ENCODE results near the gene LRRTM2. TPM values are rescaled to one million over a fixed set of nuclear protein-coding genes. Genes with fewer than 3 reads are reported as not detected.

Gene LRRTM2
- total RNA-seq, 1 experiment from 2014 or later, result not detected

- in situ Hi-C loops (cut with HindIII; ENCODE audit: low sequenced_read_pairs), result no loop called here
- no peak for DNase-seq (ENCODE audit: low spot score)
Observed at GRCh38 chr5:138889994-138890393, 14.9 kb upstream of the LRRTM2 start.

- no peak for DNase-seq (ENCODE audit: low spot score)
- in situ Hi-C loops (cut with HindIII; ENCODE audit: low sequenced_read_pairs), result no loop called here
Observed at GRCh38 chr5:138884554-138884953, 9.4 kb upstream of the LRRTM2 start.

- in situ Hi-C loops (cut with HindIII; ENCODE audit: low sequenced_read_pairs), result no loop called here
- no peak for DNase-seq (ENCODE audit: low spot score)
Observed at GRCh38 chr5:138884094-138884493, 9.0 kb upstream of the LRRTM2 start.

- no peak for DNase-seq (ENCODE audit: low spot score)
- in situ Hi-C loops (cut with HindIII; ENCODE audit: low sequenced_read_pairs), result no loop called here
Observed at GRCh38 chr5:138883211-138883610, 8.1 kb upstream of the LRRTM2 start.

GRCh38 chr5:138878437-138879235 is 3.5 kb upstream of the LRRTM2 start:
- no peak for DNase-seq (ENCODE audit: low spot score)
- in situ Hi-C loops (cut with HindIII; ENCODE audit: low sequenced_read_pairs), result no loop called here

GRCh38 chr5:138876811-138877210 is 1.7 kb upstream of the LRRTM2 start:
- in situ Hi-C loops (cut with HindIII; ENCODE audit: low sequenced_read_pairs), result no loop called here

GRCh38 chr5:138875946-138876345 is 811 bp upstream of the LRRTM2 start:
- DNase-seq (ENCODE audit: low spot score), result peak; percentile 50
- in situ Hi-C loops (cut with HindIII; ENCODE audit: low sequenced_read_pairs), result no loop called here

More at GRCh38 chr5:138876811-138877210, 1.7 kb upstream of the LRRTM2 start:
- DNase-seq (ENCODE audit: low spot score), result no peak

- in situ Hi-C loops (cut with HindIII; ENCODE audit: low sequenced_read_pairs), result no loop called here
Observed at GRCh38 chr5:138875552-138875875, 379 bp upstream of the LRRTM2 start.

GRCh38 chr5:138874241-138874640 is 894 bp downstream of the LRRTM2 start:
- peak; percentile 81 for DNase-seq (ENCODE audit: low spot score)
- in situ Hi-C loops (cut with HindIII; ENCODE audit: low sequenced_read_pairs), result no loop called here

More at GRCh38 chr5:138875552-138875875, 379 bp upstream of the LRRTM2 start:
- no peak for DNase-seq (ENCODE audit: low spot score)

GRCh38 chr5:138873466-138874221 is 1.5 kb downstream of the LRRTM2 start:
- peak; percentile 75 for DNase-seq (ENCODE audit: low spot score)
- in situ Hi-C loops (cut with HindIII; ENCODE audit: low sequenced_read_pairs), result no loop called here

GRCh38 chr5:138872841-138873465 is 2.2 kb downstream of the LRRTM2 start:
- in situ Hi-C loops (cut with HindIII; ENCODE audit: low sequenced_read_pairs), result no loop called here
- DNase-seq (ENCODE audit: low spot score), result no peak

GRCh38 chr5:138870611-138871010 is 4.5 kb downstream of the LRRTM2 start:
- in situ Hi-C loops (cut with HindIII; ENCODE audit: low sequenced_read_pairs), result no loop called here

GRCh38 chr5:138869763-138870500 is 5.2 kb downstream of the LRRTM2 start:
- peak; percentile 79 for DNase-seq (ENCODE audit: low spot score)
- in situ Hi-C loops (cut with HindIII; ENCODE audit: low sequenced_read_pairs), result no loop called here

More at GRCh38 chr5:138870611-138871010, 4.5 kb downstream of the LRRTM2 start:
- DNase-seq (ENCODE audit: low spot score), result peak; percentile 78

- in situ Hi-C loops (cut with HindIII; ENCODE audit: low sequenced_read_pairs), result no loop called here
- no peak for DNase-seq (ENCODE audit: low spot score)
Observed at GRCh38 chr5:138869038-138869437, 6.1 kb downstream of the LRRTM2 start.

- no peak for DNase-seq (ENCODE audit: low spot score)
- in situ Hi-C loops (cut with HindIII; ENCODE audit: low sequenced_read_pairs), result no loop called here
Observed at GRCh38 chr5:138867011-138867410, 8.1 kb downstream of the LRRTM2 start.

- no peak for DNase-seq (ENCODE audit: low spot score)
- in situ Hi-C loops (cut with HindIII; ENCODE audit: low sequenced_read_pairs), result no loop called here
Observed at GRCh38 chr5:138853132-138853531, 22.0 kb downstream of the LRRTM2 start.

GRCh38 chr5:138850865-138851435 is 24.2 kb downstream of the LRRTM2 start:
- DNase-seq (ENCODE audit: low spot score), result no peak
- in situ Hi-C loops (cut with HindIII; ENCODE audit: low sequenced_read_pairs), result no loop called here

GRCh38 chr5:138849882-138850281 is 25.3 kb downstream of the LRRTM2 start:
- in situ Hi-C loops (cut with HindIII; ENCODE audit: low sequenced_read_pairs), result no loop called here
- no peak for DNase-seq (ENCODE audit: low spot score)

GRCh38 chr5:138849439-138849838 is 25.7 kb downstream of the LRRTM2 start:
- no peak for DNase-seq (ENCODE audit: low spot score)
- in situ Hi-C loops (cut with HindIII; ENCODE audit: low sequenced_read_pairs), result no loop called here
